ENCODE results near the gene PRICKLE2. TPM values are rescaled to one million over a fixed set of nuclear protein-coding genes. Genes with fewer than 3 reads are reported as not detected.
A peak's percentile ranks its signal among the peaks of the same experiment; 100 is the strongest.

Gene PRICKLE2
- total RNA-seq, 1 donor from 2014 or later, result 84.0 TPM

- no peak for FAIRE-seq
- no peak for DNase-seq (ENCODE audit: low spot score in 2 of 2)
These were observed 168.0 kb downstream of the PRICKLE2 start for GRCh38 chr3:64057231-64057630.

GRCh38 chr3:64056606-64057180 is 168.6 kb downstream of the PRICKLE2 start:
- DNase-seq (ENCODE audit: low spot score in 2 of 2) (no peak), FAIRE-seq (no peak)

DNA sequence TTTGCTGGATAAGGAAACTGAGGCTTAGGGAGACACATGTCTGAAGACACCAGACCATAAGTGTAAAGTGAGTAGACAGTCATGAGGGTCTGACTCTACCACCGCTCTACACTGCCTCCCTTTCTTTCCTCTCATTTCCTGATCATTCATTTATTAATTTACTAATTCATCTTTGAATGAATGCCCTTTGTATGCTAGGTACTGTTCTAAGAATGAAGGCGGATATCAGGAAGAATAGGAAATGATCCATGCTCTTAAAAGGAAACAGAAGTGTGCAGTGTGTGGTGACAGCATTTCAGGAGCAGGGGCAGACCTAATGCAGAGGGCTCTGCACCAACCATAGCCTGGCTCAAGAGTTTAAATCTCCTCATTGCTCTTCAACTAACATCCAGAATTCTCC is 170.2 kb downstream of the PRICKLE2 start:
- no peak for FAIRE-seq
- no peak for DNase-seq (ENCODE audit: low spot score in 2 of 2)

DNA sequence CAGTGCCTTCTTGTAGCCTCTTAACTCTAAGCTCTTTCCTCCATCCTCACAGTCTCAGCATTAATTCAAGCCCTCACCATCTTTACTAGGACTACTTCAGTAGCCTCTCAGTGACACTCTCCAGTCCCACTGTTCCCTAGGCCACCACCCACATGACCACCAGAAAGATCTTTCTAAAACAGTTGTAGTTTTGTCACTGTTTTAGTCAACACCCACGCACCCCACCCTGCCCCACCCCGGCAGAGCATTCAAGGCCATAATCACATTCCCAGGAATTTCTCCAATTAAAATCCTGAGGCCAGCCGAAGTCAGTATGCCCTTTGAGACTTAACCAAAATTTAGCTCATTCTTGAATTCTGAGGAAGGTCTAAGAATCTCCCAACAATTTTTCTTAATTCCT is 170.8 kb downstream of the PRICKLE2 start:
- FAIRE-seq (no peak), DNase-seq (ENCODE audit: low spot score in 2 of 2) (no peak)

GRCh38 chr3:64053581-64053980 is 171.7 kb downstream of the PRICKLE2 start:
- DNase-seq (ENCODE audit: low spot score in 2 of 2) (no peak), FAIRE-seq (no peak)

DNA sequence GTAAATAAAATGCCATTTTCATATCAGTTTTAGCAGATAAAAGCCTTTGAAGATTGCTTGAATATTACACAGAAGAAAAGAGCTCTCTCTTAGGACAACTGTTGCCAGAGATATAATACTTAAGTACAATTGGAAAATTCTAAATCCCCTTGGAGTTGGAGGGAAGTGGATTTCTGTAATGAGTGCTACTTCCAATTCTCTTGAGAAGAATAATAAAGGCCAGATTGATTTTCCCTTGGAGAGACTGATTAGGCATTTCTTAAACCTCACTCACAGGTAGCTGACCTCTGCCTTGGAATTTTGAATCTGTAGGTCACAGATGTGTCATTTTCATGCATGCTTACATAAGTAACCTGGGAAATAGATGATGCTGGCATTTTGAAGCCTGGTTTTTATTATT is 172.1 kb downstream of the PRICKLE2 start:
- no peak for DNase-seq (ENCODE audit: low spot score in 2 of 2)
- no peak for FAIRE-seq

GRCh38 chr3:64049832-64050231 is 175.4 kb downstream of the PRICKLE2 start:
- DNase-seq (ENCODE audit: low spot score in 2 of 2), result no peak
- no peak for FAIRE-seq

- DNase-seq (ENCODE audit: low spot score in 2 of 2), result no peak
- FAIRE-seq, result no peak
These were observed 176.1 kb downstream of the PRICKLE2 start for GRCh38 chr3:64049136-64049535.

- DNase-seq (ENCODE audit: low spot score in 2 of 2) (no peak), FAIRE-seq (no peak)
These were observed 176.6 kb downstream of the PRICKLE2 start for GRCh38 chr3:64048631-64049061.

DNA sequence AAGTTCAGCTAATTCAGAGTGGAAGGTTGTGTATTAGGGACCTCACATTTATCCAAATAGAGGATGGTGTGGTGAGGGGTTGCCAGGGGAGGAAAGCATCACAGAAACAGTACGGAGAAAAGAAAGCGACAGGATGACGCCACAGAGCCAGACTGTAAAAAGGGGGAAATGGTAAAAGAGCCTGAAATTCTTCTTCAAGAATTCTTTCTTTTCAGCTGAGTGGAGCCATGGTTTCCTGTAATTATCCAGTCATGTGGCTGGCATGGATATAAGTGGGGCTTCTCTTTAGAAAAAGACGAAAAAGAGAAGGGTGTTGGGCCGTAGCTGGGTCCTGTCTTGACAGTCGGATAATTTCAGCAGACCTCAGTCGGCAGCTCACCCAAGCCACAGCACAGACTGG is 177.5 kb downstream of the PRICKLE2 start:
- DNase-seq (ENCODE audit: low spot score in 2 of 2), result no peak
- FAIRE-seq, result no peak

DNA sequence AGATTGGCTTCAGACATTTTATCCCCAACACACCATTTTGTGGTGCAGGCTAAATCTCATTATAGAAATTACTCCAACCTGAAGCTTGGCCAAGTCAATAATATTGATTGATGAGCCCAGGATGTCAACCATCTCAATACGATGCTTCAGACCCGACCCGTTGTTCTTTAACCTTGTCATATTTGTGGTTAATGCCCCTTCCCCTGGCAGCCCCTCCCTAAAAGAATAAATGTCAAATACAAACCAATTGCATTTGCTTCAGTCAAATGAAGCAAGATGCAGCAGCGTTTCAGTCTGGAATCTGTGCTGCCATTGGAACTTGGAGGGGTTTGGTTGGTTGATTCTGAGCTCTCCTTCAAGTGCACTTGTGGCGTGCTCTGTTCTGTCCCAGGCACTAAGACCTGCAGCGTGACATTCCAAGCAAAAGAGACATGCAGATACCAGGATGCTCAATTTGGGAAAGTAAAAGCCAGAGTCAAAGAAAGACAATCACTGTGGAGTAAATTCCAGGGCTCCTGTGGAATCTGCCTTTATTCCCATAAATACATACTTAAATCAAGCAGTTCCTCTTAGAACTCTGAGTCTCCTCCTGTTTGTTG is 178.2 kb downstream of the PRICKLE2 start:
- FAIRE-seq, result no peak
- DNase-seq (ENCODE audit: low spot score in 2 of 2), result no peak

DNA sequence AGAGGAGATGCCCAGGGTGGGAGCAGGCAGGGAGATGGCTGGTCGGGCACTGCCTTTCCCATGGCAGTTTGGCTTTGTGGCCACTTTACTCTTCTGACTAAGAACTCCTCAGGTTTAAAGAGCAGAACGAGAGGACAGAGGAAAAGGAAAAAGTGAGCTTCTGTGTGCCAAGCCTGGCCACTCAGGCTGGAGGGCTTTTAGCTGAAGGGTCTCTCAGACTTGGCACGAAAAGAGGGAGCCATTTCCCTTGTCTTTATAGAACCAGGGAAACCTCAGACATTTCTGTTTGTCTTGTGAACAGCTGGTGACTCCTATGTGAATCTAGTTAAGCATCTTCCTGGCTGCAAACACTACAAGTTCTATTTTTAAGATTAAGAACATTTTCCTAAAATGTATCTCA is 178.7 kb downstream of the PRICKLE2 start:
- DNase-seq (ENCODE audit: low spot score in 2 of 2), result no peak

GRCh38 chr3:64042952-64043351 is 182.3 kb downstream of the PRICKLE2 start:
- no peak for DNase-seq (ENCODE audit: low spot score in 2 of 2)
- peak; percentile 31 for FAIRE-seq

More for the DNA sequence above, 178.7 kb downstream of the PRICKLE2 start:
- no peak for FAIRE-seq

Small RNA genes lying within 50 kb of the gene (small RNA-seq; reads per million reads assigned to genes)
- gene RF00012, result not detected

Other genes with a start within 250 kb of the PRICKLE2 start
- gene PSMD6, start 202.0 kb downstream of the PRICKLE2 start, total RNA-seq, result 63.2 TPM